Hypothalamus (tissue), 51 donors: ENCODE data around the gene SCG5.

Experiments used
- DNase-seq, 51 donors: peaks; one replicate each; lab custom pipeline; 2025; lab: John Stamatoyannopoulos, UW

Gene SCG5

DNA sequence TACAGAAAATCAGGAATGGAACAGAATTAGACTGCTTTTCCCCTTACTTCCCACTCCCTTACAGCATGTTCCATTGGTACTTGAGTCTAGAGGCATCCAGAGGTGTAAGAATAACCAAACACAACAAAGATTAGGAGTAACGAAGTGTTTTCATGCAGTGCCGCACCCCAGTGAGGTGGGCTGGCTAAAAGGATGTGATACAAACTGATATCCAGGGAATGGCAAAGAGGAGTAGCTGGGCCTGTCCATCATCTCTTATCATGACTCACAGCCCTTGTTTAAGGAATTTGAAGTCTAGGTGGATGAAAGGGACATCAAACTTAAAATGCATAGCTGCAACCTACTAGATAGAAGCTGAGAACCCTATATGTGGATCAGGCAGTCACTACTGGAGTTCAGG is 16.4 kb downstream of the SCG5 start:
- no peak for DNase-seq

DNA sequence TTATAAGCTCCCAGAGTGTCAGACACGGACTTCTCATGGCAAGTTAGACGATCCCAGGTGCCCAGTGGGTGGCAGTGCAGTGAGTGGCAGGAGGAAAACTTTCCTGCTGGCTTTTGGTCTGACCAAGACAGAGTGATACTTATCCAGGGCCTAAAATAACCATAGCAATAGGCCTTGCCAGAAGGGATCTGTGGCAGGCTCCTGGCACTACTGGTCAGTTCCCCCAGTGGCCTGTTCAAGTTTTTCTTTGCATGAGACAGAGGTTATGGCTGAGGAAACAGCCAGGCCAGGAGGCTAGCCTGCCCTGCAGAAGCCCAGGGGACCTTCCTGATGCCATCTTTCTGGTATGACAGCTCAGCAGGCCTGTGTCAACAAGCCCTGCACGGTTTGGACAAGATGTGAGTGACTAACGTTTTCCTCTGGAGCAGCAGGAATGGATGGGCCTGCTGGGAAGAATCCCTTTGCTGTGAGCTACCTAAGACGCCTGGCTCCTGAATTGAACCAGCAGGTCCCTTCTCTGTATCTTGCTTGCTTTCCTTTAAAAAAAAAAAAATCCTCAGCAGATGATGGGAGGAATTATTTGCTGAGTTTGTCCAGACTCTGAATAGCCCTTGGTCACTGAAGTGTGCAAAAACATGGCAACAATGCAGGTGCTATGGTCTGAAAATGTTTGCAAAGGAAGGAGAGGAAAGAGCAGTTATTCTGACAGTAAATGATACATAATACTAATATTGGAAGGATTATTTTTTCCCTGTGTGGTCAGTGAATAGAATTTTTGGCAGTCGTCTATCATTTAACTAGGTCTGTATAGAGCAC is 18.0 kb downstream of the SCG5 start:
- no peak for DNase-seq

DNA sequence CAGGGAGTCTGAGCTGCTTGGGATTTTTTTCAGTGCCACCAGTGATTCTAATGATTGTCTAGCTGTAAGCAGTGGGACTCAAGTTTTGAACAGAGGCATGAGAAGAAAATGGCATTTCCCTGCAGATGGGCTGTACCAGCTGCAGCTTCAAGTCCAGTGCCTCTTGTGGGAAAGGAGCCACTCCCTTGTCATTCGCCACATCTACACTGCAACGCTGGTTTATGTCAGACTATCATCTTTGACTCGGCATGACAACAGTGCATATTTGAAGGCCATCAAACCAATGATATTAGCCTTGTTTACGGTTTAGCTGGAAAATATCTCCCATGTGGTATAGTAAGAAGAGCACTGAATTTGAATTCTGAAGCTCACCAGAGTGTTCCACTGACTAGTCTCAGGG is 22.2 kb downstream of the SCG5 start:
- DNase-seq: no peak

DNA sequence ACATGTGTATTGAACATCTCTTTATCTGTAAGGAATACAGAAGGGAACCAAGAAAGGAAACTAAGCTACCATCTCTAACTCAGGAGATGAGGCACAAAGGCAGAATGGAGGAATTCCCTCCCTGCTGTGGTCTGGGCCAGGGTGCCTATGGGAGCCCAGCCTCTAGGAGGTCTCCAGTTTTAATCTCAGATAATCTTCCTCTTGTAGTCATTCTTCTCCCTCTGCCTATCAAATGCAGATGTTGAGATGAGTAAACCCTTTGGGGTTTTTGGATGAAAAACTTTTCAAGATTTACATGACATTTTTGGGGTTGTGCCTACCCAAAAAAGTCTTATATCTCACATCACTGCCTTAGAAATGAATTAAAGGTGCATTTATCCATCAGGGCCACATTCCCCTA is 23.3 kb downstream of the SCG5 start:
- no peak for DNase-seq

DNA sequence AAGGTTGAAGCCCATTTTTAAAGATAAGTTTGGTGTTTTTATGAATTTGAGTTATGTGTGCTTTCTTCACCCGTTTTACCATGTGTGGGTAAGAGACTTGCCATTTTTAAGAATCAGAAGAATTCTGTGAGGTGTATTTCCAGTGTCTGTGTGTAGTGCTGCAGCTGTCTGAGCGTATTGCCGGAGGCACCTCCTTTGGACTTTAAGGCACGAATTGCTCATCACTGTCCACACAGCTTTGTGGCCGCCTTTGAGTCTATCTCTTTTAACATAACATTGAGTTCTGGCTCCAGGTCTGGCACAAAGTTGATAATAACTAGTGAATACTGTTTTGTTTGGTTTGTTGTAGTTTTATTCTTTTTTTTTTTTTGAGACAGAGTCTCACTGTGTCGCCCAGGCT is 25.8 kb downstream of the SCG5 start:
- DNase-seq: no peak

DNA sequence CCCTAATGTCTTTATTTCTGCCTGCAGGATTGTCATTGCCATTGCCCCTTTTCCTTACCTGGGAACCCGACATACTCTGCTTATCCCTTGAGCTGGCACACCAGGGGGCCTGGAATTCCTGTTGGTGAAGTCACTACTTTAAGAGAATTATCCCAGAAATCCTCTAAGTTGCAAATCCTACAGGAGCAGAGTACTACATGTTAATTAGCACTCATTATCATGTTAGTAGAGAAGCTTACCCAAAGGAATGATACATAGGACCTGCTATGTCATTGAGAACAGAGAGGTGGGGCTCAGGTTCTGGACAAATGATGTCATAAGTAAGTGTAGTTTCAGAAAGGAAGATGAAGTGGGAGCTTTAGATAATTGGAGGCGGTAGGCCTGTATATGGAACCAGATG is 27.4 kb downstream of the SCG5 start:
- no peak for DNase-seq

DNA sequence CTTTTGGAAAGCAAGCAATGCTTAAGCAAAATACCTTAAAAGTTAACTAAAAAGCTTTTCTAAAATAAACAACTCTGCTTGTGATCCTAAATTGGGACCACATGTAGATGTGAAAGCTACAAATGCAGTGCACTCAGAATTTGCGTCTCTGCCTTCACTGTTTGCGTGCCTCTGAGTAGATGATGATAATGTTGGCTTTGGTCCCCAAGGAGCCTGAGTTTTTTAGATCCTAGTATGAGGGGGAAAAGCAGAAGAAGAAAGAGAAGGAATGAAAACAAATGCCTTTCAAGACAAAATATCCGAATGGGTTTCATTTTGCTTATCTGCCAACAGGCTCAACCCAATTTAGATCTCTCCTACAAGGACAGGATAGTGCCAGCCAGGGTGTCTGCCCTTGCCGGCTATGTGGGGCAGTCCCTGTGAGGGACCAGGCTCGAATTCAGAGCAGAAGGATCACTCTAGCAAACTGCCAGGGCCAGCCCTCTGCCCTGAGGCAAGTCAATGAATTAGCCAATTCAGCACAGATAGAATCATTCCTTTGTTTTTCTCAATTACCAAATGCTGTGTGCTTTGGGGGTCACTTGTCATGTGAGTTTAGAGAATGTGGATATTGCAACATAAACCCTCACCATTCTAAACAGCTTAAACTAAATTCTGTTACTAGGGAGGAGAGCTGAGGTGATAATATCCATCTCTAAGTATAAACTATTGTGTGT is 28.5 kb downstream of the SCG5 start:
- peak in 40 of 51 donors; percentile 5 to 86 (median 52) for DNase-seq

DNA sequence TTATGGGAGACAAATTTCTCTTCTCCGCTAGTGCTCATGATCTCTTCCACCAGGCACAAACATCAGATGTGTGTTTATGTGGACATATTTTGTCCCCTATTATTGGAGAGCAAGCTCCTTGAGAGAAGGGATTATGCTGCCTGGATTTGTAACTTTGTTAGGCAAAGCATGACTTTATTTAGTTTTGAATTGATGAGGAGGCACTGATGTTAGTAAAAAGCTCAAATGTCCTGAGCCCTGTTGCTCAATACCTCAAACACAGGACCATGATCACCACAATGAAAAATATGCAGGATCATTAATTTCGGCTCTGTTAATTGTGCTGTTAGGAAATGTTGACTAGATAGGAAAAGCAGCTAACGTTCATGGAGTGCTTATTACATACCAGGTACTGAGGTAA is 29.1 kb downstream of the SCG5 start:
- peak in 1 of 51 donors; percentile 86 for DNase-seq

DNA sequence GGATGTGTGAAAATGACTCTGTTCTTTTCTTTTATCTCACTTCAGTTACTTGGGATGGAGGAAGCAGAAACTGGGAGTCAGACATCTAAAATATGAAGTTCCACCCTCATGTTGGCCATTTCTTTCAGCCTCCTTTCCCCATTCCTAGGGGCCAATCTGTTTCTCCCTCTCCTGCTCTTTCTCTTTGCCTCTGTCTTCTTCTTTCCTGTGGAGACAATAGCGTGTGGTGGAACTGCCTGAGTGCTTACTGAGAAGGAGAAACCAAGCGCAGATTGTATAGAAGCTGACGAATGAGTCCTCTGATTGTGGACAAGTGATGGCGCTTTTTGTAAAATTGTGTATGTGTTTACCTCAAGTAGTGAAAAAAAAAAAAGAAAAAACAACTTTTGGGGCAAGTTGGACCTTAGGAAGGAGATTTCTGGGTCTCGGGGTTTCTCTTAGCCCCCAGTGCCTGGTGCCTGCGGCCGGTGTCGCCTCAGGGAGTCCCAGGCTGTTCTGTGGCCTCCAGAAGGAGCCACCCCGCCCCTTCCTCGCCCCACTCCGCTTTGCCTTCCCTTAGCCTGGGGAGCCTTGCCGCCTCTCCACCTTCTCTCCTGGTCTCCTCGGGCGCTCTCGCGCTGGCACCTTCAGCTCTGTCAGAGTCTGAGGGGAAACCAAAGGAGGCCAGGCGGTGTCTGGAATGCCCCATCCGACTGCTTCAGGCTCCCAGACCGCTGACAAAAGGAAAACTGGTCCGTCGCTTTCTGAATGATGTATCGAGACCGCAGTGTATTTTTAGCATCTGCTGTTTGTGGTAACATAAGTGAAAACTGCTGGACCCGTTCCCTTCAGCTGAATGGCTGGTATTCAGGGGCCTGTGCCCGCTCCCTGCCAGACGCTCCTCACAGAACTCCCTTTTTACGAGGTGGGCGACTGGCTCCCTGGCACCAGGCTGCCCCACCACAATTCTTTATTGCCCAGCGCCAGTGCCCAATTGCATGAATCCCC is 30.1 kb downstream of the SCG5 start:
- DNase-seq: peak in 20 of 51 donors; percentile 16 to 71 (median 40)

DNA sequence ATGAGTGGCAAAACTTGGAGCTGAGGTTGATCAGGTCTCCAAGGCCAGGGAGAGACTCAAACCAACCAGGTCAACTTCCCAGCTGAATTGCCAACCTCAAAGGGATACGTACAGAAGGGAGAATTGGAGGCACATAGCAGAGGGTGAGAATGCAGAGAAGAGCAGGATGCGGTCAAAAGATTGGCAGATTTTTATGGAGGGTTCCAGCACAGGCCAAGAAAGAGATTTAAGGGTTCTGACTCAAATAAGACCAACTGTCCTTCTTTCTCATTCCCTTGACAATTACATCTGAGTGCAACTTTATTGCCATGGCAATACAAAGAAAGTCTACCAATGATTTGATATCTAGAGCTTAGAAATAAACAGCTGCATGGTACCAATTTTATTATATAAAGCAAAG is 33.2 kb downstream of the SCG5 start:
- DNase-seq: peak in 1 of 51 donors; percentile 12

DNA sequence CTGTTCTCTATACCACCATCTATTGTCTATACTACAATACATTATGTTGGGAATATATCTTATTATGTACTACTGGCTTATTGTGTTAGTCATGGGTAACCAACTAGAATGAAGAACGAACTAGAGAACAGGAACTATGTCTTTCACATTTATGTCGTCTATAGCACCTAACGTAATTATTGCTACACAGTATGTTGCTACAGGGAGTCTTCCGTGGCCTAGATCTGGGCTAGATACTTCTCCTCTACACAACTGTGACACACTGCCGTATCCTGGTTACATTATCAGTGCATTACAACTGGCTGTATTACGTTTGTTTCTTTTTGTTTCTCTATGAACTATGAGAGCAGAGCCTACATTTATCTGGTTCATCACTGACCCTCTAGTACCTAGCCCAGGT is 34.0 kb downstream of the SCG5 start:
- no peak for DNase-seq

DNA sequence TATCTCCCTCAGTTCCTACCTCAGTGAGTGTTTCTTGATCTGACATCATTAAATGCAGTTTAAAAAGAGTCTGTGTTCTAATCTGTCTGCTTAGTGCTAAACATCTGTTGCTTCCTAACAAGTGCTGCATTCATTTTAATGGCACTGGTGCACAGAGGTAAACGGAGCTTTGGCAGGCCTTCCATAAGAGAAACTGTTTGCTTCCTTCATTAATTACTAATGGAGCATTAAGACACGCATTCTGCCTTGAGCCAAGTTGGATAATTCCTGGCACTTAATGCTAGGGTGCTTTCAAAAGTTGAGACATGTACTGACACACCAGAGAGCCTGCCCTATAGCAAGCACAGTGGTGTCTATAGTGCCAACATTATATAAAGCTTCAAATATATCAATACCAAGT is 34.7 kb downstream of the SCG5 start:
- DNase-seq: no peak

DNA sequence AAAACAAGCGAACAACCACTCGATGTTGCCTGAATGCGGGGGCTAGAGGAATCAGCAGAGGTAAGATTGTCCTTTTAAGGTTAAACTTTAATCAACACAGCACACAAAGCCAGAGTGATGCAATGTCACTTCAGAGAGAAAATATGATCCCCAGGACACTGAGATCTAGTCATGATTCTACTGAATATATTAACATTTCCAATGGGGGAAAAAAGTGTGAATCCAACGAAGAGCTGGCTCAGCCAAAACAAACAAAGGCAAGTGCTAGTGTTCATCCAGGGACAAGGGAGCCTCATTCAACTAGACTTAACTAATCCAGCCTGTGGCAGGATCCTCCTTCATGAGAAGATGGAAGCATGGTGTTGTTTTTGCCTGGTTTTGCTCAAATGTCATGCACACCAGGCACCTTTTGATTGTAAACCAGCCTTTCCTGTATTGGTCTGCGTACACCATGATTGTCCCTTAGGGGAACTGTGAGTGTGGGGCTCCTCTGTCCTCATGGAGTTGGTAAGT is 35.8 kb downstream of the SCG5 start:
- no peak for DNase-seq

DNA sequence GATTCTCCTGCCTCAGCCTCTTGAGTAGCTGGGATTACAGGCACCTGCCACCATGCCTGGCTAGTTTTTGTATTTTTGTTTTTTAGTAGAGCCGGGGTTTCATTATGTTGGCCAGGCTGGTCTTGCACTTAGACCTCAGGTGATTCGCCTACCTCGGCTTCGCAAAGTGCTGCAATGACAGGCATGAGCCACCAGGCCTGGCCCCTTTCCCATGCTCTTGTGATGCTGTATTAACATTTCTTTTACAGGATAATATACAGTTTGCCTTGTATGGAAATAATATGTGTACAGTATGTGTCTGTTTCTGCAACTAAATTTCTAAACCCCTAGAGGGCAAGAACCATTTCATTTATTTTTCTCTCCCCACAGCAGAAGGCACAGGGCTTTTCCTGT is 37.8 kb downstream of the SCG5 start:
- no peak for DNase-seq

DNA sequence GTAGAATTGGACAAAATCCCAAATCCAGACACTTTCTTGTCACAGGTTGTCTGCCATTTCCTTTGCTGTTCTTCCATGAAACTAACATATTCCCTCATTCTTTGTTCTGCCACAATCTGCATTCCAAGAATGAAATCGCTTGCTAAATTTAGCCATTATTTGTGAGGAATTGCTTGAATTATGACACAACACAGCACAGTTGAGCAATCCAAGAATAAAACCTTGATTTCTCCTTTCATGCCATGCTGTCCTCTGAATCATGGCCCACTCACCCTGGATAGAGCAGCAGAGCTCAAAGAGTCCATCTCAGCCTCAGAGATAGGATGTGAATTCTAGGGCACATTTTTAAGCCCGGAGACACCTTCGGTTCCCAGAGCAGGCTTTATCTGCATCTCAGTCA is 41.1 kb downstream of the SCG5 start:
- no peak for DNase-seq

DNA sequence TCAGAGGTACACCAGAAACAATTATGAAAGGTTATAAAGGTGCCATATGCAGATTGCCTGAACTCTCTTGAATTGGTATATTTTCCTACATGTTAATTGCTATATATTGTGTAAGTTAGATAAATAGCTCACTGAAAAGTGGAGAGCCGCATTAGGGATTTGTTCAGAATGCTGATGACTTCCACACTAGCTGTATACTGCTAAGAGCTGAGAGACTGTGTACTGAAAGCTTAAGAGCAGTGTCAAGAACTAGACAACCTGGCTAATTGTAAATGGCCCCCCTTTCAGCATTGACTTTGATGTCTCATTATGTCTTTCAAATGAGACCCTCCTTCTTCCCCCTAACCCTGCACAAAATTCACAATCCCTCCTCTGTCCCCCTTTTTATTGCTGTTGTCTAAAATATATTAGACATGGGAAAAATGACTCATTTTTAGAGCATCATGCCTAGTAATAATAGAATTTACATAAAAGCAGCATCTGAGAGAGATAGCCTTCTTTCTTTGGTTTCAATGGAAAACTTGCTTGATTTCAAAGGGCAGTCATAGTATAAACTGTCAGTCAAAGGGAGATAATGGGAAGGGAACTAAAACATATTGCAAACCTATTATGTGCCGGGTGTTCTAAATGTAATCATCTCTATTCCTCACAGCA is 41.6 kb downstream of the SCG5 start:
- no peak for DNase-seq

DNA sequence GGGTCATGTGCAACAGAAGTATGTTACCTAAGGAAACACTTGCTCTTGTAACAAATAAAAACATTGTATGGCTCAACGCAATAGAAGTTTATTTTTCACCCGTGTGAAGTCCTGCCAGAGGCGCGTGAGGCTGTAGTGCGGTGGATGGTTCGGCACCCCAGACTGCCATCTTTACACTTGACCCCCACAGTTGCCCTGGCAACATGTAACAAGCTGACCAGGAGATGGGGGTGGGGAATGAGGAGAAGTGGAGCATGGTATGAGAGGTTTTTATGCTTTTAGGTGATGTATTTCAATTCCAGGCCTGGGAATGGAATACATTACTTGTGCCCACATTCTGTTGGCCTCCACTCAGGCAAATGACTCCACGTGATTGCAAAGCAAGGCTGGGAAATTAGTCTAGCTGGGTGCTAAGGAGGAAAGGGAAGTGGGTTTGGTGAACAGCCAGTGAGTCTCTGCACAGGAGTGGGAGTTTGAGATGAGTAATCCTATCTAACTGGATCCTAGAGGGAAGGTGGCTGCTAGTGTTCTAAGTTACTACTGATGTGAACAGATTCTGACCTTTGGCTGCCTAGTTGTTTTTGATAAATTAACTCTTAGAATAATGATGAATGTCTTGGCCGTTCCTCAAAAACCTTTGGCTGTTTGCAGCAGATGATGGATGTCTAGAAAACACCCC is 42.5 kb downstream of the SCG5 start:
- no peak for DNase-seq

DNA sequence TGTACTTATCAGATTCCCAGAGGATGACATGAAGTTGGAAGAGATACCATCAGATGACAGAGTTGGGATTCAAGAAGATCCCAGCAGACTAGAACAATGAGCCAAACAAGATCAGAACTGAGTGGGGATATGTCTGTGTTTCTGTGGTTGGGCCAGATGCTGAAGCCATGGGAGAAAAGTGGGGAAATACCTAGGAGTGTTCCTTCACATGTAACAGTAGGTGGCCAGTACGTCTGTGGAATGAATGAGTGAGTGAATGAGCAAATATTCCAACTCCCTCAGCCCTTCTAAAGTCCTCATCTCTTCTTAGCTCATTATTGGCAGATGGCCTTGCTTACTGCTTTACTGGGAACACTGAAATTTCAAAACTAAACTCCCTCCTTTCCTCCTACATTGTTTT is 44.1 kb downstream of the SCG5 start:
- DNase-seq: no peak

DNA sequence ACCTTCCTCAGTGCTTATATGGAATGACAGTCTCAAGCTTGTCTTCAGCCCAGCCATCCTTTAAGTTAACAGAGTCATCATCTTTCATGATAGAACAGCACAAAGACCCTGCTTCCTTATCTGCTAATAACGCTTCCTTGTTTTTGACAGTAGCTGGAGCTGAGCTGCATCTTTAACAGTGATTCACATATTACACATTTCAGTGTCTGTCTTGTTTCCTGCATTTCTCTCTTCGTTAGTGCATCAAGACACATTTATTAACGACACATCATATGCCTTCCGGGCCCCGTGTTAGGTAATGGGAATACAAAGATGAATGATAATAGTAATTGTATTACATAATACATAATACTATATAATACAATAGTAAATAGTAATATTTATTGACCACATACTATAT is 46.0 kb downstream of the SCG5 start:
- no peak for DNase-seq

DNA sequence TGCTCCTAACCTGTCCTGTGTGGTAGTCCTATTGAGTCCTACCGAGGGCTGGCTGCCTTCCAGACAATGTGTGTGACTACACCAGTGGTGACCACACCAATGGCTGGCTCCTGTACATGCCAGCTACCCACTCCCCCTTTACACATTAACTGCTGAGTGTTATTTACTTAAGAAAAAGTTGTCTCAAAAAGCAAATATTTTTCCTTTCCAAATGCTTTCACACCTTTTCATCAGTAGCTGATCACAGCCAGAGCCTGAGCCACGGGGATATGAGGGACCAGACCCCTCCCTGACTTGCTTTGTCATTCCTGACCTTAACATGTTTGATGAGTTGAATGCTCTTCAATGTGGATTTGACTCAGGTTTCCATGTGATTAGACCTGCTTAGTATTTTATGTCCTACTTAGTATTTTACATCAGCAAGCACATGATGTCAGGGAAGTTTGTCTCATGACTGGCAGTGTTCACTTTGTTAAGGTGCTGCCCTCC is 46.7 kb downstream of the SCG5 start:
- DNase-seq: no peak
